Caco-2 (cell line): ENCODE measurements around the gene NDST4. TPM values are rescaled to one million over a fixed set of nuclear protein-coding genes. Genes with fewer than 3 reads are reported as not detected.

Source experiments
- BruUV-seq: library from RNA; stranded (reverse); fragments of 400-500 nt; replicated peaks from 2 replicates; lab custom pipeline; 2021; lab: Mats Ljungman, UMichigan
- CTCF ChIA-PET: fragments of 300-600 bp; sonication (Branson Sonifier 250); formaldehyde crosslinking; loops from one replicate; lab custom pipeline; 2022; ENCODE audit warnings: antibody characterized with exemption; lab: Charles Lee
- POLR2A ChIA-PET: fragments of 300-600 bp; sonication (Branson Sonifier 250); formaldehyde crosslinking; loops from one replicate; lab custom pipeline; 2022; ENCODE audit warnings: antibody characterized with exemption; lab: Charles Lee
- DNase-seq, 2 experiments: peaks; one replicate each; pipeline versions ENCODE4 v3.0.0 to v3.0.0-alpha.2; 2020 to 2022
- H3K27me3 ChIP-seq: replicated peaks from 2 replicates; pipeline ENCODE4 v1.6.0; 2011; ENCODE audit warnings: low read length; ENCODE audit not compliant: control insufficient read depth, insufficient read depth
- H3K36me3 ChIP-seq: 2 replicates; pipeline ENCODE4 v1.5.1; 2011; ENCODE audit warnings: low read length; ENCODE audit not compliant: control insufficient read depth, insufficient read depth
- H3K4me1 ChIP-seq: fragments of 250-450 bp; sonication (Bioruptor Pico); 2 replicates; pipeline ENCODE4 v1.5.1; 2020; ENCODE audit warnings: mild to moderate bottlenecking
- H3K4me3 ChIP-seq: 2 replicates; pipeline ENCODE4 v1.5.1; 2011; ENCODE audit warnings: low read depth, mild to moderate bottlenecking, control low read depth, low read length
- H3K9me3 ChIP-seq: fragments of 250-450 bp; sonication (Bioruptor Pico); 2 replicates; pipeline ENCODE4 v1.5.1; 2020; ENCODE audit warnings: mild to moderate bottlenecking, moderate library complexity
- H3K27ac Mint-ChIP-seq: one replicate; pipeline ENCODE4 v1.8.0; 2022; ENCODE audit warnings: mixed read lengths; ENCODE audit not compliant: unreplicated experiment
- H3K27me3 Mint-ChIP-seq: one replicate; pipeline ENCODE4 v1.8.0; 2022; ENCODE audit warnings: mixed read lengths; ENCODE audit not compliant: insufficient read depth, unreplicated experiment
- H3K36me3 Mint-ChIP-seq: one replicate; pipeline ENCODE4 v1.8.0; 2022; ENCODE audit warnings: mild to moderate bottlenecking, mixed read lengths; ENCODE audit not compliant: insufficient read depth, unreplicated experiment
- H3K4me1 Mint-ChIP-seq: one replicate; pipeline ENCODE4 v1.8.0; 2022; ENCODE audit warnings: low read depth, mixed read lengths; ENCODE audit not compliant: unreplicated experiment
- H3K4me3 Mint-ChIP-seq: one replicate; pipeline ENCODE4 v1.8.0; 2022; ENCODE audit warnings: mild to moderate bottlenecking, moderate library complexity, mixed read lengths; ENCODE audit not compliant: unreplicated experiment
- H3K9me3 Mint-ChIP-seq: one replicate; pipeline ENCODE4 v1.8.0; 2022; ENCODE audit warnings: mixed read lengths; ENCODE audit not compliant: unreplicated experiment
- CTCF ChIP-seq, 2 experiments: fragments of 200-600 bp in 1 of 2; IDR thresholded peaks; 1 replicate in 1 of 2; 2 replicates in 1 of 2; pipeline versions ENCODE4 v1.5.1 to v1.8.0; 2011 to 2022; ENCODE audit warnings: antibody characterized with exemption in 1 of 2, control low read depth in 1 of 2, inconsistent platforms in 1 of 2, low read depth in 1 of 2, low read length in 1 of 2, mild to moderate bottlenecking in 1 of 2, moderate library complexity in 1 of 2; ENCODE audit not compliant: insufficient read depth in 1 of 2, severe bottlenecking in 1 of 2, unreplicated experiment in 1 of 2
- intact Hi-C: fragments of 100-400 bp; cut with micrococcal nuclease; formaldehyde crosslinking; loops from one replicate; pipeline ENCODE4 v1.10.0; 2022; ENCODE audit not compliant: unreplicated experiment
- total RNA-seq: library from RNA; stranded (reverse); gene quantifications from 2 replicates; pipeline ENCODE4 v1.2.3, GENCODE V29; 2022

NDST4 gene
- total RNA-seq, 1 experiment from 2014 or later = 4.4 TPM

GRCh38 chr4:114785570-114785969, 327.9 kb downstream of the NDST4 start:
- intact Hi-C loops = loop anchor here (10.0 kb wide), 1 partner anchor 309 kb away; no protein-coding TSS in a partner anchor
- POLR2A ChIA-PET = no interaction called here

GRCh38 chr4:114783215-114783595, 330.2 kb downstream of the NDST4 start:
- BruUV-seq = no TSS peak

More at GRCh38 chr4:114785570-114785969, 327.9 kb downstream of the NDST4 start:
- no peaks in the 10 kb centered on the region for H3K27me3 ChIP-seq
- CTCF ChIA-PET = no interaction called here
- no peak overlapping the region for H3K4me3 ChIP-seq
- H3K9me3 ChIP-seq = no peaks in the 10 kb centered on the region
- Mint-ChIP-seq H3K9me3 (no peaks in the 10 kb centered on the region), H3K36me3 (no peaks in the 10 kb centered on the region), H3K4me3 (no peak overlapping the region), H3K27ac (no peak overlapping the region), H3K4me1 (no peaks in the 10 kb centered on the region), H3K27me3 (peaks cover 3% of the 10 kb centered on the region)
- BruUV-seq = no TSS peak
- DNase-seq = no peak
- TF ChIP-seq CTCF (IDR thresholded peaks at IDR 0.05; ENCODE audit: insufficient read depth in 1 of 2, low read depth in 1 of 2, low read length in 1 of 2, severe bottlenecking in 1 of 2, unreplicated experiment in 1 of 2) = no peak
- H3K4me1 ChIP-seq = no peaks in the 10 kb centered on the region
- no peaks in the 10 kb centered on the region for H3K36me3 ChIP-seq

GRCh38 chr4:114782415-114783214, 330.8 kb downstream of the NDST4 start:
- no peaks in the 10 kb centered on the region for H3K9me3 Mint-ChIP-seq
- H3K4me3 Mint-ChIP-seq = no peak overlapping the region
- Histone ChIP-seq H3K4me3 (no peak overlapping the region), H3K9me3 (no peaks in the 10 kb centered on the region), H3K4me1 (no peaks in the 10 kb centered on the region), H3K36me3 (no peaks in the 10 kb centered on the region), H3K27me3 (no peaks in the 10 kb centered on the region)
- intact Hi-C loops = loop anchor here (10.0 kb wide), 1 partner anchor 312 kb away; no protein-coding TSS in a partner anchor
- ChIA-PET POLR2A (no interaction called here), CTCF (no interaction called here)
- H3K36me3 Mint-ChIP-seq = no peaks in the 10 kb centered on the region
- H3K27ac Mint-ChIP-seq = no peak overlapping the region
- no TSS peak for BruUV-seq
- peaks cover 5% of the 10 kb centered on the region for H3K27me3 Mint-ChIP-seq
- no peak for DNase-seq
- no peak for TF ChIP-seq CTCF (IDR thresholded peaks at IDR 0.05; ENCODE audit: insufficient read depth in 1 of 2, low read depth in 1 of 2, low read length in 1 of 2, severe bottlenecking in 1 of 2, unreplicated experiment in 1 of 2)
- no peaks in the 10 kb centered on the region for H3K4me1 Mint-ChIP-seq

More at GRCh38 chr4:114783215-114783595, 330.2 kb downstream of the NDST4 start:
- no peak overlapping the region for H3K4me3 Mint-ChIP-seq
- TF ChIP-seq CTCF (IDR thresholded peaks at IDR 0.05; ENCODE audit: insufficient read depth in 1 of 2, low read depth in 1 of 2, low read length in 1 of 2, severe bottlenecking in 1 of 2, unreplicated experiment in 1 of 2) = no peak
- ChIA-PET POLR2A (no interaction called here), CTCF (no interaction called here)
- Histone ChIP-seq H3K4me3 (no peak overlapping the region), H3K9me3 (no peaks in the 10 kb centered on the region), H3K36me3 (no peaks in the 10 kb centered on the region), H3K4me1 (no peaks in the 10 kb centered on the region), H3K27me3 (no peaks in the 10 kb centered on the region)
- peaks cover 3% of the 10 kb centered on the region for H3K27me3 Mint-ChIP-seq
- H3K36me3 Mint-ChIP-seq = no peaks in the 10 kb centered on the region
- intact Hi-C loops = loop anchor here (10.0 kb wide), 1 partner anchor 312 kb away; no protein-coding TSS in a partner anchor
- DNase-seq = no peak
- H3K9me3 Mint-ChIP-seq = no peaks in the 10 kb centered on the region
- H3K27ac Mint-ChIP-seq = no peak overlapping the region
- no peaks in the 10 kb centered on the region for H3K4me1 Mint-ChIP-seq
